HPDE6-E6E7 (cell line): ENCODE results near the gene ZBTB49.
"Not testable (repeated sequence)": the region's sequence is repeated elsewhere in the genome, so short reads cannot be mapped to it uniquely, and the experiment has no call there.

ENCODE experiments used
- DNase-seq: peaks from one replicate; pipeline ENCODE4 v3.0.0; 2011; ENCODE audit warnings: missing footprints; ENCODE audit errors: extremely low spot score

Gene ZBTB49, protein sequence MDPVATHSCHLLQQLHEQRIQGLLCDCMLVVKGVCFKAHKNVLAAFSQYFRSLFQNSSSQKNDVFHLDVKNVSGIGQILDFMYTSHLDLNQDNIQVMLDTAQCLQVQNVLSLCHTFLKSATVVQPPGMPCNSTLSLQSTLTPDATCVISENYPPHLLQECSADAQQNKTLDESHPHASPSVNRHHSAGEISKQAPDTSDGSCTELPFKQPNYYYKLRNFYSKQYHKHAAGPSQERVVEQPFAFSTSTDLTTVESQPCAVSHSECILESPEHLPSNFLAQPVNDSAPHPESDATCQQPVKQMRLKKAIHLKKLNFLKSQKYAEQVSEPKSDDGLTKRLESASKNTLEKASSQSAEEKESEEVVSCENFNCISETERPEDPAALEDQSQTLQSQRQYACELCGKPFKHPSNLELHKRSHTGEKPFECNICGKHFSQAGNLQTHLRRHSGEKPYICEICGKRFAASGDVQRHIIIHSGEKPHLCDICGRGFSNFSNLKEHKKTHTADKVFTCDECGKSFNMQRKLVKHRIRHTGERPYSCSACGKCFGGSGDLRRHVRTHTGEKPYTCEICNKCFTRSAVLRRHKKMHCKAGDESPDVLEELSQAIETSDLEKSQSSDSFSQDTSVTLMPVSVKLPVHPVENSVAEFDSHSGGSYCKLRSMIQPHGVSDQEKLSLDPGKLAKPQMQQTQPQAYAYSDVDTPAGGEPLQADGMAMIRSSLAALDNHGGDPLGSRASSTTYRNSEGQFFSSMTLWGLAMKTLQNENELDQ

DNA sequence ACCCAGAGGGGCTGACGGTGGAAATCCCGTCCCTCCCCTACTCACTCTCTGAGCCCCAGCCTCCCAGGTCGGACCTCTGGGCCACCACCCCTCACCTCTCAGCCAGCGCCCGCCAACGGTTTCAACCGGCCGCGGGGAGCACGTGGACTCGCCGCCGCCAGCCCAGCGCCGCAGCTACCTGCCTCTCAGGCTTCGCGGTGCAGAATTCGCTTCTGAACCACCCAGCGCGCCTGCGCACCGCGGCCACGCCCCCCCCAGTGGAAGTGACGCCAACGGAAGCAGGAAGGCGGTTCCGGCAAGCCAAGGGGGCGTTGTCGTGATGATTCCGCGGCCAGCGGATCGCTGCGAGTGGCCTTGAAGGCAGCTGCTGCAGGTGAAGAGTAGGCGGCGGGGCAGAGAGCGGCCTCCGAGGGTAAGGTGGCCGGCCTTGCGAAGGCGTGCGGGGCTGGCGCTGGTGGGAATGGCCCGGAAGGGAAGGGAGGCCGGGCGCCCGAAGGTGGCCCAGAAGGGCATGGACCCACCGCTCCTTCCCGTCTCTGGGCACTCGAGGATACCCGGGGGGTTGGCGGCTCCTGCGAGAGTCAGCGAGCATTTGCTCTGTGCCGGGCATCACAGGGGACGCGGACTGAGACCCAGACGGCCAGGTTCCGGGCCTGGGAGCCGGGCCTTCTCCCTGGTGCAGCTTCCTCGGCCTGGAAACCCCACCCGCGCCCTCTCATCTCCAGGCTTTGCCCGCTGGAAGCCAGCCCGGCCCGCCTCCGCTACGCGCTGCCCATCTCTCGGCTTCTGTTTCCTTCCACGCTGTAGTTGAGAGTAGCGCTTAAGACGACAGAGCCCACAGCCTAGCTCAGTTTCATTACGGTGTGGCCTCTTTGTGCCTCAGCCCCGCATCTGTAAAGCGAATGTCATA, at the start of gene ZBTB49, which contains the start of gene LYAR:
Gene ZBTB49 (plus strand): TSS at position 311 of the 910 bp plus-strand sequence. CDS start 9,695 bp downstream, outside the sequence.
Gene LYAR (minus strand): TSS at position 214 of the 910 bp plus-strand sequence. CDS start 6,412 bp downstream, outside the sequence.
- DNase-seq, result peak; percentile 94

DNA sequence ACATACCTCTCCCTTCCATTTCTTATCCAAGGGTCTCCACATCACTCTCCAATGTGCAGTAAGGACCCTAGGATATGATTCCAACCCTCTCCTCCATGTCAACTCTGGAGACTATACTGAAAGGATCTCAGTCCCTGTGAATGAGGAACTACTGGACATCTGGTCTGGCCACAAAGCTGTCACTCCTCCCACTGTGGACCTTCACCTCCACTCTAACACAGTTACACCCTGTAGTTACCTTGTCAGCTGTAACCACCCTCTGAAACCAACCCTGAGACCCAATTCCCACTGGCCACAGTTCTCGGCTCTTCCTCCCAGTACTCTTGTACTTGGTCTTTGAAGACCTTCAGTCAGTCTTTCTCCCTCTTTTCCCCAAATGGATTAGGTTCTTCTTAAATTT, 44.9 kb upstream of the ZBTB49 start:
- DNase-seq, result no peak

DNA sequence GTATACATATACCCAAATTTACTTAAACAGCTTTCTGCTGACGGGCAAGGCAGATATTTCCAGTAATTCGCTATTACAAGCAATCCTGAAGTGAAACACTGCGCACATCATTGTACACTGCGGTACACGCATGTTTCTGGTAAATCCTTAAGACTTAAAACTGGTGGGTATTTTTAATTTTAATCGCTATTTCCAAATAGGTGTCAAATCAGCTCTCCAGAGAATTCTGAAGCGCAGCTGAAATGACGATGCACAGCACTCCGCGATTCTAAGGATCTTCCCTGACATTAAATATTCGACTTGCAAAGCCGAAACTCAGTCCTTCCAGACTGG, 42.4 kb upstream of the ZBTB49 start:
- no peak for DNase-seq

DNA sequence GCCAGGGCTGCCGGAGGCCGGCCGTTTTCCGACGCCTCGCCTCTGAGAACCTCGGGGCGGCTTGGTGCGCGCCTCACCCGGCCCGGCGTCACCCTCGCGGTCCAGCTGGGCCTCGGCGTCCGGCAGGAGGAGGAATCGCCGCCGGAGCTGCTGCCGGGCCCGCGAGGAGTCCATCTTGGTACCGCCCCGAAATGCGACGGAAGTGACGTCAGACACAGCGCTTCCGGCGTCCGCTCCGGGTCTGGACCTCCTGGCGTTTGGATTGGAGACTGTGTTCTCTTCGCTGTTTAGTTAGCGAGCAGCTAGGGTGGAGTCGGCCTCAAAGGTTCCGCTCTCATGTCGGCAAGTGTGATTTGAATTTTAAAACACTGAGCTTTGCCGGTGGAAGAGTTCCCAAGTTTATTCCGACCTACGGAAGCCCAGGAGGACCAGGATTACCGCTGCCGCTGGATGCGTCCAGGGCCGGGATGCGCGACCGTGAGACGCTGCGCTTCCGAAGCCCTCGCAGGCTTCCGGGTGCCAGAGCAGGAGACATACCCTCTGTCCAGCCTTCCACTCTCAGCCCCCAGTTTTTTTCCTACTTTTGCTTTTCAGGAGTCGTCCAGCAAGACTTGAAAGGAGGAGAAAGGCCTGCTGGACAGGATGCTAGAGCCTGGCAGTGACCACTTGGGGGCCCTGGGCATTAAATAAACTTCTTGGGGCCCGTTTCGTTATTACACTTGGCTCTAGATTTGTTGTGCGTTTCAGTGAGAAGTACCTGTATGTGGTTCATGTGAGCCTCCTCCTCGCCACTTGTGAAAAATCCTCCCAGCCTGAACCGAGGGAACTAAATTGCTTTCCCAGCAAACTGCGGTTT, 41.8 kb upstream of the ZBTB49 start, which contains the start of gene TMEM128:
Gene TMEM128 (minus strand): TSS at position 195 of the 856 bp plus-strand sequence. CDS start 21 bp downstream, at position 174.
- DNase-seq, result peak; percentile 87

DNA sequence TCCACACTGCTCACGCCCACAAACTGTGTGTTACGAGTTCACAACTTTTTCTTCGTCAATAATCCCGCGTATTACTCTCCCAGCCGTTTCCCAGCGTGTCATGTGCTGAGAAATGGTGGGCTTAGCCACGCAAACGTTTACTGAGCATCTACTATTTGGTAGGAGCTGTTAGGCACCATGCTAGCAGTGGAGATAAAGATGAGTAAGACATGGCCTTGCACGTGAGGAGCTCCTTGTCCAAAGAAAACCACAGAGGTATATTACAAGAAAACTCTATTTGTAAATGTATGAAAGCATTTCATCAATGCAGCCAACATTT, 41.2 kb upstream of the ZBTB49 start:
- no peak for DNase-seq

DNA sequence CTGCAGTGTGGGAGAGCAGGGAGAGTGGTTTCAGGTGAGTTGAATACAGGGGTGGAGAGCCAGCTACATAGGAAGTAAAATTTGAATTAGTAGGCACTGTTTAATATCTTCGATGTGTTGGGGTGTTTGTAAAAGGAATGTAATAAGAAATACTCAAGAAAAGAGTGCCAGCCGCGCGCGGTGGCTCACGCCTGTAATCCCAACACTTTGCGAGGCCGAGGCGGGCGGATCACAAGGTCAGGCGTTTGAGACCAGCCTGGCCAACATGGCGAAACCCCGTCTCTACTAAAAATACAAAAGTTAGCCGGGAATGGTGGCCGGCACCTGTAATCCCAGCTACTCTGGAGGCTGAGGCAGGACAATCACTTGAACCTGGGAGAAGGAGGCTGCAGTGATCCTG, 40.7 kb upstream of the ZBTB49 start:
- not testable (repeated sequence) for DNase-seq

DNA sequence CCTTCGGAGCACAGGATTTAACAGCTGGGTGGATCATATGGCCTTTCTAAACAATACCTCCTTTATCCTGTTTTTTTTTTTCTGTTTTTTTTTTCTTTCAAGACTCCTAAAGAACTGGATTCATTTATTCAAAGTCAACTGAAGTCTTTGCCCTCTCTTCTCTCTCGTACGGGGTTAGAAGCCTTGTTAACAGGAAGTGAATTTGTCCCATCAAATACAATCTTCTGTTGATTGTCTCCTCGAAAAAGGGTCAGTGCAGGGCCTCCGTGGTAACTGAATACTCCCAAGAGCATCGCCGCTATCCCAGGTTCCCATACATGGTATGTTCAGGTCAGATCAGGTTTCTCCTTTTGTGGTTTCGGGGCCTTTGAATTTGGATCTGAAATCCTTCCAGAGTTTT, 40.2 kb upstream of the ZBTB49 start:
- DNase-seq, result no peak

DNA sequence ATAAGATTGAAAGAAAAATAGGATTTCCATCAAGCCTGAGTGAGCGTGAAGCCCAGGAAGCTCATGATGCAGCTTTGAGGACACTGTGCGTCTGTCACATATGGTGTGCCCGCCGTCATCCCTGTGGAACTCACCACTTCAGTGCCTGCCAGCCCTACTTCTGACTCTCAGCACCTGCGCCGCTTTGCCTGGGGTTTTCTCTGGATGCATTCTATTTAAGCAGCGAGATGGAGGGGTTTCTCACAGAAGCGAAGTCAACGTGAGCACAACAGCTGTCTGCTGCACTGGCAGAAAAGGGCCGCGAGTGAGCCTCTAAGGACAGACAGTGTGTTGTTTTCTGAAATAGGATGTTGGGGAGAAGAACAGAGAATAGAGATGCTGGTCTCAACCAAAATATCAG, 35.9 kb upstream of the ZBTB49 start:
- no peak for DNase-seq

DNA sequence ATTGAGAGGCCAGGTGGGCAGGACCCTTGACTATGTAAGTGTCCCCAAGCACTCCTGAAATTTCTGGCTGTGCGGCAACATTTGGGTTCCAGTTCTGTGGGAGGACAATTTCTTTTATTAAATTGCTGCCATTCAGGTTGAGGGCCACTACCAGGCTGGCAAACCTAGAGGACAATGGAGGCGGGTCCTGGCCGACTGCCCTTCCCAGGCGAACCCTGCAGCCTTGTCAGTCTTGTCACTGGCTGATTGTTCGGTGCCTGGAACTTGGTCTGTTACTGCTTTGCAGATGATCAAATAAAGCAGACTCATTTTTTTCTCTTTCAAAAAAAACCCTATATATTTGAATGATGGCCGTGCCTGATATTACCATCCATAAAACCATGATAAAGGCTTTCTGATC, 35.4 kb upstream of the ZBTB49 start:
- no peak for DNase-seq

DNA sequence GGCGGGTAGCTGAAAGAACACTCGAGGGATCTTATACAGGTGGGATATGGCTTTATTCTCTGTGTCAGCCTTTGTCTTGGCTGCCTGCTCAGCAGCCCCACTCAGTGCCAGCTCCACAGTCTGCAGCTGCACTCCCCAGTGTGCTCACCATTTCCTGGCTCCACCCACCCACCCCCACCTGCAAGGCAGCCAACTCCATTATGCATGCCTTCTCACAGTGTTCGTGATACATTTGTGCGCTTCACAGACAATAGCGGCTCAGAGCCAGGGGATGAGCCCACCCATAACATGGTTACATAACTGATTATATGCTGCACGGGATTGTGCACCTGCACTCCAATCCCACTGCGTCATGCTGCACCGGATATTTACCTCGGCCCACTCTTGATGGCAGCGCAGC, 33.3 kb upstream of the ZBTB49 start:
- no peak for DNase-seq

DNA sequence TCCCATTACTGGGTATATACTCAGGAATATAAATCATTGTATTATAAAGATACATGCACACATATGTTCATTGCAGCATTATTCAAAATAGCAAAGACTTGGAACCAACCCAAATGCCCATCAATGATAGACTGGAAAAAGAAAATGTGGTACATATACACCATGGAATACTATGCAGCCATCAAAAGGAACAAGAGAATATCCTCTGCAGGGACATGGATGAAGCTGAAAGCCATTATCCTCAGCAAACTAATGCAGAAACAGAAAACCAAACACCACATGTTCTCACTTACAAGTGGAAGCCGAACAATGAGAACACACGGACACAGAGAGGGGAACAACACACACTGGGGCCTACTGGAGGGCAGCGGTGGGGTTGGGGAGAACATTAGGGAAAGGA, 32.3 kb upstream of the ZBTB49 start:
- DNase-seq, result not testable (repeated sequence)

DNA sequence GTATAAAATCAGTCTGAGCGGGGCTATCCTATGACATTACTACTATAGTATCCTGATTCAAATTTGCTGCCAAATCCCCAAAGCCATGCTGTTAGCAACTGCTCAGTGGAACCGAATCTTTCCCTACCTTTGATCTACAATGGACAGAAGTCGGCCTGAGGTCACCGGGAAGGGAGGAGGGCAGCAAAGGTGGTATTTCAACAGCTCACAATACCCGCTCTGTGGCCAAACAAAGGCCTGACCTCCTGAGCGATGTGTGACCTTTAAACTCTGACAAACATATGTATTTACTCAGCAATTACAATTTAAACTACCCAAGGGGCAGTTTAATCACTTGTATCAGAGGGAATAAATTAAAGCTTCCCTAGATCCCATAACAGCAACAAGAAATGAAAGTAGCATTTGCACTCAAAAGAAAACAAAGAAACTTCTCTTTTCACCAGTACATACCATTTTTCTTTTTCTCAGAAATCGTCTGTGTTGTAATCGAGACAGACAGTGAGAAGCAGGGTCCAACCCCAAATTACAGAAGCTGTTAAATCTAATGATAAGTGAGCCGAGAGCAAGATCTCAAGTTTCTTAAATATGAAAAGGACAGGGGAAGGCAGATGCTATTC, 30.5 kb upstream of the ZBTB49 start:
- no peak for DNase-seq

DNA sequence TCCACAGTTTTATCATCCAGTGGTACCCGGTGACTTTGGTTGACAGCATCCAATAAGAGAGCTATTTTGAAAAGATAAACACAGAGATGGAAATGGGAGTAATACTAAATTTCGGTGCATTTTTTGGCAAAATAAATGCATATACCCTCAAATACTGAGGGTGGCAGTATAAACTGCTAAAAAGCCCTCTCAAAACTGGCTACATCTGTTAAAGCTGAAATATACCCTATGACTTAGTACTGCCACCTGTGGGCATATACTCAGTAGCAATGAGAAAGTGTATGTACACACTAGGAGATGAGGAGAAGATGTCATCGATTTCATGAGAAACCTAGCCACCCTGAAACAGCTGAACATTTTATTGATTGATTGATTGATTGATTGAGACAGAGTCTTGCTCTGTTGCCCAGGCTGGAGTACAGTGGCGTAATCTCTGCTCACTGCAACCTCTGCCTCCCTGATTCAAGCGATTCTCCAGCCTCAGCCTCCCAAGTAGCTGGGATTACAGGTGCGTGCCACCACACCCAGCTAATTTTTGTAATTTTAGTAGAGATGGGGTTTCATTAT, 29.8 kb upstream of the ZBTB49 start:
- DNase-seq, result peak; percentile 71

DNA sequence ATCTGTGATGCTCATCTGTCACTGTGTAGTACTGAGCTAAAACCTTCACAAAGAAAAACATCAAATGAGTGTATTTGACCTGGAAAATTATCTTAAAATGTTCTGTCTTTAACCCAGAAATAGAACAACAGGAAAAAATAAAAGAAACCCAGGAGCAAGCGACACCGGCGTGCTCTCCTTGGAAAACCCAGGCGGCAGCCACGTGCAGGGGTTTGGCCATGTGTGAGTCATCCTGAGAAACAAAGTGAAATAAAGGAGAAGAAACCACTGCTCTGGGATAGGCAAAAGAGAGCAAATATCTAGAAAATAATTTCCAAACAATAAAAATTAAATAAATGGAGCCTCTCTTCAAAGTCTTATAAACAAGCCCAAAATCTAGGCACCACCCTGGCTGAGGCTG, 22.1 kb upstream of the ZBTB49 start:
- DNase-seq, result no peak

DNA sequence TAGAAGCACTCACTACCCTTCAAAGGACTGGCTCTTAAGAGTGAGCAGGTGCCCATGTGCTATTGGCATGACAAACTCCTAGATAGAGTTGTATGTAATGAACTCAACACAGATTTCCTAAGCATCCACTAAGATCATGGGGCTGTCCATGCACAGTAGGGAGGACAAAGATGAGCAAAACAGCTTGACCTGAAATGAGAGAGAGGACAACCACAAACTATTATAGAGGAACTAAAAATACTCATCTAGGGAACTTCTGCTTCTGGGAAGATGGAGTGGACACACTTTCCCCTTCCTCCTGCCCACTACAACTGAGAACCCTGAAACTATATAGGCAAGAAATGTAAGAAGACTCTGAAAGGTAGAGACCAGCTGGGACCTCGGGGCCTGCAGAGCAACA, 21.3 kb upstream of the ZBTB49 start:
- no peak for DNase-seq

DNA sequence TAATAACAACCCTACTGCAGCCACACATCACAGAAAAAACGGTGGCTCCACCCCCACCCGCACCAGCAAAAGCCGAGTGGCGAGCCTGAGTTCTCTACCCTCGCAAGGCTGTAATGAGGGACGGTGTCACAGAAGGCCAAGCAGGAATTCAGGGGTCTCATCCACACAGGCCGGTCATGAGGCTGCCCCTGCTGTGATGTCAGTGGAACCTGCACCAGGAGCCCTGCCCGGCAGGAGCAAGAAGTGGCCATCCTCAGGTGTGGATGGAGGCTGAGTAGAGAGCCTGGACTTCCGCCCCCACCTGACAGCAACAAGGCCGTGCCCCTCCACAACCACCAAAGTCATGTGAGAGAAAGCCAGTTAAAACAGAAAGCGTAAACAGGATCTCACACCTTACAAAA, 20.7 kb upstream of the ZBTB49 start:
- DNase-seq, result no peak

DNA sequence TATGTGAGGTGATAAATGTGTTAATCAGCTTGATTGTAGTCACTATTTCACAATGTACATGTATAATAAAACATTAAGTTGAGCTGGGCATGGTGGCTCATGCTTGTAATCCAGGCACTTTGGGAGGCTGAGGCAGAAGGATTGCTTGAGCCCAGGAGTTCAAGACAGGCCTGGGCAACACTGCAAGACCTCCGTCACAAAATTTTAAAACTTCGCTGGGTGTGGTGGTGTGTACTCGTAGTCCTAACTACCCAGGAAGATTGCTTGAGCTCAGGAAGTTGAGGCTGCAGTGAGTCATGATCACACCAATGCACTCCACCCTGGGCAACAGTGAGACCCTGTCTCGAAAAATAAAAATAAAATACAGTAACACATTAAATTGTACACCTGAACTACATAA, 20.2 kb upstream of the ZBTB49 start:
- no peak for DNase-seq

DNA sequence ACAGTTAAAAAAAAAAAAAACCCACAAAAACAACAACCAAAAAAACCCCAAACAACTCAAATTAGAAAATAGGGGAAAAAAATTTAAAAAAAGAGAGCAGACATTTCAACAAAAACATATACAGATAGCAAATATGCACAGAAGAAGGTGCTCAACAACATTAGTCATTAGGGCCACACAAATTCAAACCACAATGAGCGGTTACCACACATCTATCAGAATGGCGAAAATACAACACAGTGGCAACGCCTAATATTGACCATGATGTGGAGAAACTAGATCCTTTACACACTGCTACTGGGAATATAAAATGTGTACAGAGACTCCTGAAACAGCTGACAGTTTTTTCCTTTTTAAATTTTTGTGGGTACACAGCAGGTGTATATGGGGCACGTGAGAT, 19.5 kb upstream of the ZBTB49 start:
- no peak for DNase-seq

DNA sequence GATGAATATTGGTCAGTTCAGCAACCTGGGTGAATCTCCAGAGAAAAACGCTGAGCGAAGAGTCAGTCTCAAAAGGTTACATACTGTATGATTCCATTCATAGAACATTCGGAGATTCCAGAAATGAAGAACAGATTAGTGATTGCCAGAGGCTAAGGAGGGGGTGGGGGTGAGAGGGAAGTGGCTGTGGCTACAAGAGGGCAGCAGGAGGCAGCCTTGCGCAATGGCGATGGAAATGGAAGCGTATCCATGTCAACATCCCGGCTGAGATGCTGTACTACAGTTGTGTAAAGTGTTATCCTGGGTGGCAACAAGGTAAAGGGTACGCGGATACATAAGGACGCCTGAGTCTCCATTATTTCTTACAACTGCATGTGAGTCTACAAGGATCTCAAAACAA, 18.1 kb upstream of the ZBTB49 start:
- DNase-seq, result no peak

DNA sequence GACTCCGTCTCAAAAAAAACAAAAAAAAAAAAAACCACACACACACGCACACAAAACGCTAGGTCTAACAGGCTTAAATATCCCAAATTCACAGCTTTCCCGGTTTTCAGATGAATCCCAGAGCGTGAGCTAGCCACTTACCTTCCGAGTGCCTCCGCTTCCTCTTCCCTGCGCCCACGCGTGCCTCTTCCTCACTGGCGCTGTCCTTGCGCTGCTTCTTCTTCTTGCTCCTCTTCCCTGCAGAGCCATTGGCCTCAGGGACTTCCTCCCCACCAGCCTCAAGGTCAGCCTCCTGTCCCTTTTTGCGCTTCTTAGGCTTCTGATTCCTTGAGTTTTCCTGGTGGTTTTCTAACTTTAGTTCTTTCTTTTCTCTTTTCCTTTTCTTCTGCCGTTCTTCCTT, 15.8 kb upstream of the ZBTB49 start:
- DNase-seq, result no peak
